DMS 273 treated with DMSO at 0.1 percent for 48 hours (cell line): ENCODE results near the gene TBC1D21.

Experiments
- DNase-seq: peaks from one replicate; lab custom pipeline; 2025; lab: John Stamatoyannopoulos, UW

The TBC1D21 gene

GRCh38 chr15:73873456-73873855, at the start of gene TBC1D21:
TBC1D21 (plus strand) TSS chr15:73873564; CDS start chr15:73873710, 146 bp downstream.
- DNase-seq = no peak

- no peak for DNase-seq
Observed at GRCh38 chr15:73826711-73827251, 46.6 kb upstream of the TBC1D21 start.

GRCh38 chr15:73829523-73829922, 43.8 kb upstream of the TBC1D21 start:
- DNase-seq = no peak

- DNase-seq = no peak
Observed at GRCh38 chr15:73832657-73833056, 40.7 kb upstream of the TBC1D21 start.

- no peak for DNase-seq
Observed at GRCh38 chr15:73836845-73837244, 36.5 kb upstream of the TBC1D21 start.

- DNase-seq = no peak
Observed at GRCh38 chr15:73838831-73839426, 34.4 kb upstream of the TBC1D21 start.

- no peak for DNase-seq
Observed at GRCh38 chr15:73839699-73840377, 33.5 kb upstream of the TBC1D21 start.

- no peak for DNase-seq
Observed at GRCh38 chr15:73840771-73841170, 32.6 kb upstream of the TBC1D21 start.

- DNase-seq = no peak
Observed at GRCh38 chr15:73841756-73842725, 31.3 kb upstream of the TBC1D21 start.

GRCh38 chr15:73843787-73844186, 29.6 kb upstream of the TBC1D21 start:
- no peak for DNase-seq

- DNase-seq = no peak
Observed at GRCh38 chr15:73844356-73844755, 29.0 kb upstream of the TBC1D21 start.

GRCh38 chr15:73845507-73845906, 27.9 kb upstream of the TBC1D21 start:
- DNase-seq = no peak

- DNase-seq = no peak
Observed at GRCh38 chr15:73845907-73846306, 27.5 kb upstream of the TBC1D21 start.

GRCh38 chr15:73849641-73850040, 23.7 kb upstream of the TBC1D21 start:
- DNase-seq = no peak

GRCh38 chr15:73850228-73850627, 23.1 kb upstream of the TBC1D21 start:
- no peak for DNase-seq

GRCh38 chr15:73851689-73852088, 21.7 kb upstream of the TBC1D21 start:
- no peak for DNase-seq

GRCh38 chr15:73852507-73852906, 20.9 kb upstream of the TBC1D21 start:
- DNase-seq = no peak

GRCh38 chr15:73854265-73854664, 19.1 kb upstream of the TBC1D21 start:
- DNase-seq = no peak

GRCh38 chr15:73856458-73857192, 16.7 kb upstream of the TBC1D21 start:
- DNase-seq = peak; percentile 16

- DNase-seq = no peak
Observed at GRCh38 chr15:73857193-73857920, 16.0 kb upstream of the TBC1D21 start.

GRCh38 chr15:73858062-73858461, 15.3 kb upstream of the TBC1D21 start:
- no peak for DNase-seq
